G401 (cell line): ENCODE results near the gene HOXC5. TPM values are rescaled to one million over a fixed set of nuclear protein-coding genes. Genes with fewer than 3 reads are reported as not detected.

Experiments used
- DNase-seq: peaks from one replicate; pipeline ENCODE4 v3.0.0-alpha.2; 2015; ENCODE audit warnings: low spot score
- in situ Hi-C: cut with HindIII; loops from 2 replicates; pipeline ENCODE4 v1.10.0; 2016; ENCODE audit warnings: low sequenced_read_pairs, mixed read lengths
- total RNA-seq: library from RNA; depleted of rRNA; stranded (reverse); fragments of >200 nt; shearing (Covaris generic); gene quantifications from 2 replicates; pipeline ENCODE4 v1.2.3, GENCODE V29; 2014

HOXC5 gene
- total RNA-seq, 1 experiment from 2014 or later = not detected

DNA sequence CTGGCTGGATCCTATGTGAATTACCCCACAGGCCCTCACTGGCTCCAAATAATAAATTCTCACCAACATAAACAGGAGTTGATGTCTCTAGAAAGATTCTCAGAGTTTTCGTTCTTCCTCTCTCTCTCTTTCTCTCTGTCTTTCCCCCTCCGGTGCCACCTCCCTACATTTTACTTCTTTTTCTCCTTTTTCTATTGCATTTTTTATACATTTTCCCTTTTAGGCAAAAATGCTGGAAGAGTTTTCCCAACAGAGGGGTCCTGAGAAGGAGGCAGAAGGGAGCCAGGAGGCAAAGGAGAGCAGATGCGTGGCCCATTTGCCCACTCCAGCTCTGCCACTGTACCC, 5.4 kb upstream of the HOXC5 start:
- DNase-seq = no peak
- in situ Hi-C loops = no loop called here

DNA sequence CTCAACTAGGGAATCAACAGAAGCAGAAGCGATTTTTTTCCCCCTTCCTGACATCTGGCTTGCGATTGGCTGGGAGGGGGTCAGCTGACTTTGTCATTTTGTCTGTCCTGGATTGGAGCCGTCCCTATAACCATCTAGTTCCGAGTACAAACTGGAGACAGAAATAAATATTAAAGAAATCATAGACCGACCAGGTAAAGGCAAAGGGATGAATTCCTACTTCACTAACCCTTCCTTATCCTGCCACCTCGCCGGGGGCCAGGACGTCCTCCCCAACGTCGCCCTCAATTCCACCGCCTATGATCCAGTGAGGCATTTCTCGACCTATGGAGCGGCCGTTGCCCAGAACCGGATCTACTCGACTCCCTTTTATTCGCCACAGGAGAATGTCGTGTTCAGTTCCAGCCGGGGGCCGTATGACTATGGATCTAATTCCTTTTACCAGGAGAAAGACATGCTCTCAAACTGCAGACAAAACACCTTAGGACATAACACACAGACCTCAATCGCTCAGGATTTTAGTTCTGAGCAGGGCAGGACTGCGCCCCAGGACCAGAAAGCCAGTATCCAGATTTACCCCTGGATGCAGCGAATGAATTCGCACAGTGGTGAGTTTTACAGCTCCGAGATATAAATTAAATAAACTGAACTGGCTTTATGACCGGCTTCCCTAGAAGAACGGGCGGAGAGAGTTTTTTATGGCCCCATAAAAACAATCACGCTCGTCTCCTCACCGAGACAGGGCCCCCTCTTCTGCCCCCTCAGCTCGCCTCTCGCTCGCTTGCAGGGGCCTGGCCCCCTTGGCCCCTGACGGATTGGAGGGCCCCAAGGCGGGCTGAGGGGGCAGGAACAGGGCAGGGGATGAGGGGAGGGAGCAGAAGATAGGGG, 4.3 kb upstream of the HOXC5 start, which contains the start of gene HOXC6:
Gene HOXC6, plus strand, starts transcription at position 127 of the 888 bp plus-strand sequence. Its CDS starts 82 bp downstream, at position 209.
- no peak for DNase-seq
- in situ Hi-C loops = no loop called here

GRCh38 chr12:54029529-54030441, 3.1 kb upstream of the HOXC5 start:
- no peak for DNase-seq
- in situ Hi-C loops = no loop called here

GRCh38 chr12:54030442-54030801, 2.4 kb upstream of the HOXC5 start:
- in situ Hi-C loops = no loop called here
- no peak for DNase-seq

- in situ Hi-C loops = no loop called here
- no peak for DNase-seq
Observed at GRCh38 chr12:54030889-54031471, 1.9 kb upstream of the HOXC5 start.

GRCh38 chr12:54031480-54031879, 1.4 kb upstream of the HOXC5 start:
- in situ Hi-C loops = no loop called here
- no peak for DNase-seq

DNA sequence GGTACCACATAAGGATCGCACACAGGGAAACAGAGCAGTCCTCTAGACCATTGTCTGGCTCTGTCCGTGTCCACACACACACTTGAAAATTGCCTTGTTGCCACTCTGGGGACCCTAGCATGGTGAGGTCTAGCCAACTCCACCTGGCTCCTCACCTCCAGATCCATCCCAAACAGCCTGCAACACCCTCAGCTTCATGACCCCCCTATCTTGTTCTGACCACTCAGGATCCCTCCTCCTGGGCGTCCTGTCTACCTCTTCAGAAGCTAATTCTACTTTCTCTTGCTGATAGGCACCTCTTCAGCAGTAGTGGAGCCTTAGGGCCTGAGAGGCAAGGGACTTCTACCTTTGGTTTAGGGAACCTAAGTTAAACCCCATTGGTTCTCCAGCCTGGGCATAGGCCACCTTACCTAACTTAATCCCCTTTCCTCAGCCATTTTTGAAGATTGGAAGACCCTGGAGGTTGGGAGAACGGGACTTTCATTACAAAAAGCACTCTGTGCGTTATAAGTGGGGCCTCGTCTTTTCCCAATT, 697 bp upstream of the HOXC5 start:
- DNase-seq = no peak
- in situ Hi-C loops = no loop called here

DNA sequence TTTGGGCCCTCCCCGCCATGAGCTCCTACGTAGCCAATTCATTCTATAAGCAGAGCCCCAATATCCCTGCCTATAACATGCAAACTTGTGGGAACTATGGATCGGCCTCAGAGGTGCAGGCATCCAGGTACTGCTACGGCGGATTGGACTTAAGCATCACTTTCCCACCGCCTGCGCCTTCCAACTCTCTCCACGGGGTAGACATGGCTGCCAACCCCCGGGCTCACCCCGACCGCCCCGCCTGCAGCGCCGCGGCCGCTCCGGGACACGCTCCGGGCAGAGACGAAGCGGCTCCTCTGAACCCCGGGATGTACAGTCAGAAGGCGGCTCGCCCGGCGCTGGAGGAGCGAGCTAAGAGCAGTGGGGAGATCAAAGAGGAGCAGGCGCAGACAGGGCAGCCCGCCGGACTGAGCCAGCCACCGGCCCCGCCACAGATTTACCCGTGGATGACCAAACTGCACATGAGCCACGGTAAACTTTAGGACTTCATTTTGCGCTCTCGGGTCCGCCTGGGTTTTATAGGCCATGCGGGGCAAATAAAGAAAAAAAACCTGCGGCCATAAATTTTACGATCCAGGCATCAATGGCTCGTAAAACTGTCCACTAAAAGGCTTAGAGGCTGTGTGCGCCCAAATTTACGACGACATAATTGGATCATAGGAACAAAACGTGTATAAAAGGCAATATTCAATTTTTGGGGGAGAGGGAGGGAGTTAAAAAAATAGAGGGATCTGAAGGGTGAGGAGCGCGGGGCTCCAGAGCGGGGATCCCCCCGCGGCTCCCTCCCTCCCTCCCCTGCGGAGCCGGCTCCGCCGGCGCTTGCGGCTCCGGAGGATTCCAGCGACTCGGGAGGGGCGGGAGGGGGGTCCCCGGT, 493 bp downstream of the HOXC5 start:
- DNase-seq = no peak
- in situ Hi-C loops = no loop called here

GRCh38 chr12:54033980-54034784, 1.3 kb downstream of the HOXC5 start:
- no peak for DNase-seq
- in situ Hi-C loops = no loop called here

DNA sequence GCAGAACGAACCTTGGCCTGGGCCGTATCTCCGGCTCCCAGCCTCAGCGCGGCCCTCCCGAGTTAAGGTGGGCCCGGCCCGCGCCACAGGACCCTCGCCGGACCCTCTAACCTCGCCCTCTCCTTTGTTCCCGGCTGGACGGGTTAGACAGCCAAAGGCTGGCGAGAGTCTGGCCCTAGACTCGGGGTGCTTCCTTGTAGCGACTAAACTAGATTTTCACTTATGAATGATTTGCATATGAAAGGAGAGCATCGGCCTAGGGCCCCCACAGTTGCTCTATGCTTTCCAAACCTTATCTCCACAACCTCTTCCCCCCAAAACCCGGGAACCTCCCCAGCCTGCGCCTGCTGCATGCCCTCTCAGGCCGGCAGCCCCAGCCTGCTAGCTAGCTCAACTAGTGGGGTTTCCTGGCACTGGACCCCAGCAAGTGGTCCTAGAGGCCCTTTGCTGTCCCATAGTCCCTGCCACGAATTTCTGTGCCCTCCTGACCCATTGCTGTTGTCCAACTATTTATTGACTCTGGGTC, 2.0 kb downstream of the HOXC5 start:
- no peak for DNase-seq
- in situ Hi-C loops = no loop called here

DNA sequence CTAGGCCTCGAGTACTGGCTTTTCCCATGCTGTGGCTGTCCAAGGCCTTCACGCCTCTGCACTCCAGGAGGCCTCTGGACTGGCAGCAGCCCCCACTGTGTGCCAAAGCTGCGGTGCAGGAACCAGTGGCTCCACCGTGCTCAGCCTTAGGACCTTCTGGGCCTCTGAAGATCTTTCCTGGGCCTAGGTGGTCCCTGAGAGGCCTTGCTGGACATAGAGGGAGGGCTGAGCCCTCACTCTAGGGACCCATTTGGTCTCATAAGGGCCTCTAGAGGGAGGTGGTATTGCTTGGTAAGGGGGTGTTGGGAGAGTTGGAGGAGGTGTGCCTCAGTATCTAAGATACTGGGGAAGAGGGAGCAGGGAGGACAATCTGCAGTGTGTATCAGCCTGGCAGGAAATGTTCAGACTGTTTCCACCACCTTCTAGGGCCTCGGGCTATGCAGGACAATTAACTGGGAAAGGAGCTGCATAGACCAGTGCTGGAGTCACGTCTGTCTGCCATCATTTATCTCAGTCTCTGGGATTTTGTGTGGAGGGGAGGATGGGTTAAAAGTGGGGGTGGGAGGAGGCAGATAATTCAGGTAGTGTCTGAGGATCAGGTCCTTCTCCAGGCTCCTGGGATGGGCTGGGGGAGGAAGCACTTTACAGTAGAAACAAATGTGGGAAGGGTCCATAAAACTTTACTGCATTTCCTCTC, 2.9 kb downstream of the HOXC5 start:
- in situ Hi-C loops = no loop called here
- no peak for DNase-seq

- DNase-seq = no peak
- in situ Hi-C loops = no loop called here
Observed at GRCh38 chr12:54036620-54037359, 3.9 kb downstream of the HOXC5 start.

GRCh38 chr12:54037360-54038283, 4.8 kb downstream of the HOXC5 start:
- no peak for DNase-seq
- in situ Hi-C loops = no loop called here

DNA sequence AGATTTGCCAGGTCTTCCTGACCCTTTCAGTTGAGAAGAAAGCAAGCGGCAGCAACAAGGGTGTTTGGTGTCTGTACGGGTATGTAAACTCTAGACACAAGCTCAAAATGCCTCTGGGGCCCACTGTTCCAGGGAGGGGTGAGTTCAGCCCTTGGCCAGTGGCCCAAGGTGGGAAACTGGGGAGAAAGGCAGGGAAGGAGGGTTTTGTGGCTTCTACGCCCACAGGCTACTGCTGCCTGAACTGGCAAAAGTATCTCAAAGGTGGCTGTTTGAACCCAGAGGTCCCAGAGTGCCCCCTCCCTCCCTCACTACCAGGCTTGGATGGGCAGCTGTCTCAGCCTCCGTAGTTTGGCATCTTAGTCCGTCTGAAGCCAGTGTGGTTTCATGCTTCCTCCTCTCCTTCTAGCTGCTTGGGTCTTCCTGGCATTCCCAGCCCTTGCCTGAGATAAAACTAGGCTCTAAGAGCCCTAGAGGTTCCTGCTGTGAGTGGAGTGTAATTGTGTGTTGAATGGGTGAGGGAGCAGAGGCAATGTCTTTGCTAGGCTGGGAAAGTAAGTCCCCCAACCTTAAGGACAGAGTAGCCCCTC, 5.5 kb downstream of the HOXC5 start:
- in situ Hi-C loops = no loop called here

GRCh38 chr12:54038871-54039414, 6.1 kb downstream of the HOXC5 start:
- DNase-seq = no peak
- in situ Hi-C loops = no loop called here

More for the DNA sequence above, 5.5 kb downstream of the HOXC5 start:
- no peak for DNase-seq
